SU-DHL-6 (cell line): ENCODE data around the gene SPATA1.

Source experiments
- H2AFZ ChIP-seq: fragments of 200-600 bp; sonication (generic); 2 replicates; pipeline ENCODE4 v1.6.1; 2014; ENCODE audit warnings: low read depth, mild to moderate bottlenecking, moderate library complexity, mixed read lengths, antibody characterized with exemption, low read length; ENCODE audit not compliant: severe bottlenecking
- H3F3A ChIP-seq: fragments of 200-600 bp; shearing (Covaris generic); 2 replicates; pipeline ENCODE4 v1.6.0; 2016; ENCODE audit warnings: antibody characterized with exemption, mild to moderate bottlenecking; ENCODE audit not compliant: insufficient read depth
- H3K27ac ChIP-seq: fragments of 200-600 bp; sonication (generic); 2 replicates; pipeline ENCODE4 v1.5.1; 2016; ENCODE audit warnings: low read depth, mild to moderate bottlenecking, low read length, moderate library complexity, mixed read lengths
- H3K27me3 ChIP-seq: fragments of 200-600 bp; sonication (generic), shearing (Covaris generic); 2 replicates; pipeline ENCODE4 v1.6.0; 2014; ENCODE audit warnings: mild to moderate bottlenecking, low read length
- H3K36me3 ChIP-seq: fragments of 200-600 bp; sonication (generic); 2 replicates; pipeline ENCODE4 v1.6.1; 2014; ENCODE audit warnings: mild to moderate bottlenecking, low read length, mixed read lengths
- H3K4me2 ChIP-seq: fragments of 300-600, 200-600 bp; shearing (Covaris generic), sonication (generic); 2 replicates; pipeline ENCODE4 v1.6.0; 2014; ENCODE audit warnings: low read length, low read depth, mild to moderate bottlenecking; ENCODE audit not compliant: poor library complexity, severe bottlenecking
- H3K4me3 ChIP-seq: fragments of 200-600 bp; sonication (generic); 2 replicates; pipeline ENCODE4 v1.5.1; 2014; ENCODE audit warnings: antibody characterized with exemption, low read length, mild to moderate bottlenecking, mixed read lengths; ENCODE audit not compliant: insufficient read depth, poor library complexity, severe bottlenecking
- H3K79me2 ChIP-seq: fragments of 200-600 bp; sonication (generic); 2 replicates; pipeline ENCODE4 v1.6.1; 2014; ENCODE audit warnings: mild to moderate bottlenecking, low read length, moderate library complexity; ENCODE audit not compliant: insufficient read depth
- H3K9ac ChIP-seq: fragments of 200-600 bp; sonication (generic); 2 replicates; pipeline ENCODE4 v1.7.0; 2014; ENCODE audit warnings: mild to moderate bottlenecking, low read length
- H3K9me2 ChIP-seq: fragments of 200-600 bp; sonication (generic); replicated peaks from 2 replicates; pipeline ENCODE4 v1.6.1; 2014; ENCODE audit warnings: low read length; ENCODE audit not compliant: insufficient read depth
- H3K9me3 ChIP-seq: fragments of 200-600 bp; sonication (generic); 2 replicates; pipeline ENCODE4 v1.6.1; 2014; ENCODE audit warnings: low read length, mixed read lengths; ENCODE audit not compliant: insufficient read depth
- H4K20me1 ChIP-seq: fragments of 200-600 bp; sonication (generic); 2 replicates; pipeline ENCODE4 v1.6.1; 2014; ENCODE audit warnings: low read depth, mild to moderate bottlenecking, antibody characterized with exemption, low read length, moderate library complexity, mixed read lengths
- EZH2phosphoT487 ChIP-seq: fragments of 200-600 bp; sonication (generic), shearing (Covaris generic); conservative IDR thresholded peaks from 2 replicates; pipeline ENCODE4 v1.6.1; 2018; ENCODE audit warnings: mild to moderate bottlenecking, antibody characterized with exemption, low read length, moderate library complexity, mixed read lengths
- TF ChIP-seq, protein P1 (sequence below): fragments of 200-600 bp; sonication (generic); IDR thresholded peaks from one replicate; pipeline ENCODE4 v1.5.1; 2017; ENCODE audit warnings: antibody characterized with exemption, mild to moderate bottlenecking, low read length, moderate library complexity; ENCODE audit not compliant: insufficient read depth, poor library complexity, severe bottlenecking

SPATA1 gene

DNA sequence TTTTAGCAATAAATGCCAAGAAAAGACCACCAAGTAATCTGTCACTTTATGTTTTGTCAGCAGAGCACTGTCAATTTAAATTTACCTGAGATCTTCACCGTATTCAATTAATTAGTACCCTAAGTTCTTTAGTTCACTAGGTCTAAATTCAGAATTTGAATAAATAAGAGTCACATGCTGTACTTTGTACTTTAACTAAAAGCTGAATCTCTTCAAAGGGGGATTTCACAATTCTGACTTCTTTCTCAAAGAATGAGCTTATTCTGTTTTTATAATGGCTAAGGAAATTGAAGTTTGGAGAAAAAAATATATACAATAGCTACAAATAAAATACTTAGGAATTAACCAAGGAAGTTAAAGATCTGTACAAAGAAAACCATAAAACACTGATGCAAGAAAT lies 2.3 kb downstream of the SPATA1 start:
- no peak overlapping the region for H3K4me3 ChIP-seq
- peaks cover 4% of the 10 kb centered on the region; the same call in 1 of the 2 replicates for H4K20me1 ChIP-seq
- H3K27me3 ChIP-seq, result no peaks in the 10 kb centered on the region
- no peak for TF ChIP-seq EZH2phosphoT487
- TF ChIP-seq, protein P1, sequence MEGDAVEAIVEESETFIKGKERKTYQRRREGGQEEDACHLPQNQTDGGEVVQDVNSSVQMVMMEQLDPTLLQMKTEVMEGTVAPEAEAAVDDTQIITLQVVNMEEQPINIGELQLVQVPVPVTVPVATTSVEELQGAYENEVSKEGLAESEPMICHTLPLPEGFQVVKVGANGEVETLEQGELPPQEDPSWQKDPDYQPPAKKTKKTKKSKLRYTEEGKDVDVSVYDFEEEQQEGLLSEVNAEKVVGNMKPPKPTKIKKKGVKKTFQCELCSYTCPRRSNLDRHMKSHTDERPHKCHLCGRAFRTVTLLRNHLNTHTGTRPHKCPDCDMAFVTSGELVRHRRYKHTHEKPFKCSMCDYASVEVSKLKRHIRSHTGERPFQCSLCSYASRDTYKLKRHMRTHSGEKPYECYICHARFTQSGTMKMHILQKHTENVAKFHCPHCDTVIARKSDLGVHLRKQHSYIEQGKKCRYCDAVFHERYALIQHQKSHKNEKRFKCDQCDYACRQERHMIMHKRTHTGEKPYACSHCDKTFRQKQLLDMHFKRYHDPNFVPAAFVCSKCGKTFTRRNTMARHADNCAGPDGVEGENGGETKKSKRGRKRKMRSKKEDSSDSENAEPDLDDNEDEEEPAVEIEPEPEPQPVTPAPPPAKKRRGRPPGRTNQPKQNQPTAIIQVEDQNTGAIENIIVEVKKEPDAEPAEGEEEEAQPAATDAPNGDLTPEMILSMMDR, result no peak
- peaks cover 5% of the 10 kb centered on the region; the same call in 1 of the 2 replicates for H3F3A ChIP-seq
- no peak overlapping the region for H3K27ac ChIP-seq
- no peak overlapping the region for H2AFZ ChIP-seq
- H3K9me3 ChIP-seq, result no peaks in the 10 kb centered on the region
- H3K79me2 ChIP-seq, result peaks cover 21% of the 10 kb centered on the region
- H3K9ac ChIP-seq, result no peak overlapping the region
- H3K4me2 ChIP-seq, result no peak overlapping the region
- no peaks in the 10 kb centered on the region for H3K9me2 ChIP-seq
- H3K36me3 ChIP-seq, result 0 out of 2 replicates have a peak, but pooled peaks cover 3% of the 10 kb centered on the region

DNA sequence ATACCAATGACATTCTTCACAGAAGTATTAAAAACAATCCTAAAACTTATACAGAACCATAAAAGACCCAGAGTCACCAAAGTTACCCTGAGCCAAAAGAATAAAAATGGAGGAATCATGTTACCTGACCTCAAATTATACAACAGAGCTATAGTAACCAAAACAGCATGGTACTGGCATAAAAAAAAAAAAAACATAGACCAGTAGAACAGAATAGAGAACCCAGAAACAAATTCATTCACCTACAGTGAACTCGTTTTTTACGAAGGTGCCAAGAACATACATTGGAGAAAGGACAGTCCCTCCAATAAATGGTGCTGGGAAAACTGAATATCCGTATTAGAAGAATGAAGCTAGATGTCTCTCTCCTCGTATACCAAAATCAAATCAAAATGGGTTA lies 2.8 kb downstream of the SPATA1 start:
- Histone ChIP-seq H4K20me1 (peaks cover 4% of the 10 kb centered on the region; the same call in 1 of the 2 replicates), H3K9me2 (no peaks in the 10 kb centered on the region), H3K27me3 (no peaks in the 10 kb centered on the region), H3K79me2 (peaks cover 16% of the 10 kb centered on the region), H3K9ac (no peak overlapping the region), H3F3A (peaks cover 5% of the 10 kb centered on the region; the same call in 1 of the 2 replicates), H3K4me3 (no peak overlapping the region), H2AFZ (no peak overlapping the region), H3K27ac (no peak overlapping the region), H3K36me3 (0 out of 2 replicates have a peak, but pooled peaks cover 3% of the 10 kb centered on the region), H3K9me3 (no peaks in the 10 kb centered on the region), H3K4me2 (no peak overlapping the region)
- TF ChIP-seq, protein P1, result no peak
- TF ChIP-seq EZH2phosphoT487, result no peak

DNA sequence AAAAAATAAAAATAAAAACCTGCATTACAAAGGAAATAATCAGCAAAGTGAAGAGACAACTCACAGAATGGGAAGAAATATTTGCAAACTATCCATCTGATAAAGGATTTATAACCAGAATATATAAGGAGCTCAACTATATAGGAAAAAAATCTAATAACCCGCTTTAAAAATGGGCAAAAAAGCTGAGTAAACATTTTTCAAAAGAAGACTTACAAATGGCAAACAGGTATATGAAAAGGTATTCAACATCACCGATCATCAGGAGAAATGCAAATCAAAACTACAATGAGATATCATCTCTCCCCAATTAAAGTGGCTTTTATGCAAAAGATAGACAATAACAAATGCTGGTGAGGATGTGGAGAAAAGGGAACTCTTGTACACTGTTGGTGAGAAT lies 4.0 kb downstream of the SPATA1 start:
- Histone ChIP-seq H3K9ac (no peak overlapping the region), H4K20me1 (no peaks in the 10 kb centered on the region), H3K27me3 (no peaks in the 10 kb centered on the region), H3K9me2 (no peaks in the 10 kb centered on the region), H3K36me3 (0 out of 2 replicates have a peak, but pooled peaks cover 3% of the 10 kb centered on the region), H3K4me3 (no peak overlapping the region), H3K27ac (no peak overlapping the region), H2AFZ (no peak overlapping the region), H3K79me2 (peaks cover 5% of the 10 kb centered on the region), H3K9me3 (no peaks in the 10 kb centered on the region), H3K4me2 (no peak overlapping the region), H3F3A (peaks cover 5% of the 10 kb centered on the region; the same call in 1 of the 2 replicates)
- TF ChIP-seq, protein P1, result no peak
- TF ChIP-seq EZH2phosphoT487, result no peak
